Measurements from ENCODE around the gene NFAM1.

Gene NFAM1

DNA sequence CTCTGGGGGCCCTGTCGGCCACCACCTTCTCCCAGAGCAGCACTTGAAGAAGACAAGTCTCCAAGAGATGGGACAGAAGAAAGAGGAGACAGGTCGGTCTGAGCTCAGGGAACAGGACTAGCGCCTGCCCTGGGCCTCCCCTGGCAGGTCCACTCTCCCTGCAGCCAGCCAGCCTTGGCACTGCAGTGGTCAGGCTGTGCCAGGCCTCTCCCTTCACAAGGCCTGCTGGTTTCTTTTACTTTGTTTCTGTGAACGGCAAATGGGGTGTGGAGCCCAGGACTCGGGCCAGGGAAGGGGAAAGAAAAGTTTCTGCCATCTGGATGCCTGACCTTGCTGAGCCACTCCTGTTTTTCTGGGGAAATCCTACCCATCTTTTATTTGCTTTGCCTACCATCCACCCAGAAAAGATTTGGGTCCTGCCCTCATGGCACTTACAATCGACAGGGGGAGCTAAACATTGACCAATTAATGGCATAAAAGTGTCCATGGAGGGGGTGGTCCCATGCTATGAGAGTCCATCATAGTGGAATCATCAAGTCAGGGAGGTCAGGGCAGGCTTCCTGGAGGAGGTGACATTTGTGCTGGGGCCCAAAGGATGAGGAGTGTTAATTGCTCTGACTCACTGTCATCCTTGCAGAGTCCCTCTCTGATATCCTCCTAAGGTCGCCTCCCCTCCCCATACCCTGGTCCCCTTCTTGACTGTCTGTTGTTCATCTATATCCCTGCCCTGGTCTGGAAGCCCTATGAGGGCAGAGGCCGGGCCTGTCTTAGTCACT is 65.2 kb downstream of the NFAM1 start:
- DNase-seq (ENCODE audit: low spot score), result no peak
- Histone ChIP-seq H3K27ac (no peak overlapping the region), H3K4me3 (no peak overlapping the region)
- TF ChIP-seq, protein P1, sequence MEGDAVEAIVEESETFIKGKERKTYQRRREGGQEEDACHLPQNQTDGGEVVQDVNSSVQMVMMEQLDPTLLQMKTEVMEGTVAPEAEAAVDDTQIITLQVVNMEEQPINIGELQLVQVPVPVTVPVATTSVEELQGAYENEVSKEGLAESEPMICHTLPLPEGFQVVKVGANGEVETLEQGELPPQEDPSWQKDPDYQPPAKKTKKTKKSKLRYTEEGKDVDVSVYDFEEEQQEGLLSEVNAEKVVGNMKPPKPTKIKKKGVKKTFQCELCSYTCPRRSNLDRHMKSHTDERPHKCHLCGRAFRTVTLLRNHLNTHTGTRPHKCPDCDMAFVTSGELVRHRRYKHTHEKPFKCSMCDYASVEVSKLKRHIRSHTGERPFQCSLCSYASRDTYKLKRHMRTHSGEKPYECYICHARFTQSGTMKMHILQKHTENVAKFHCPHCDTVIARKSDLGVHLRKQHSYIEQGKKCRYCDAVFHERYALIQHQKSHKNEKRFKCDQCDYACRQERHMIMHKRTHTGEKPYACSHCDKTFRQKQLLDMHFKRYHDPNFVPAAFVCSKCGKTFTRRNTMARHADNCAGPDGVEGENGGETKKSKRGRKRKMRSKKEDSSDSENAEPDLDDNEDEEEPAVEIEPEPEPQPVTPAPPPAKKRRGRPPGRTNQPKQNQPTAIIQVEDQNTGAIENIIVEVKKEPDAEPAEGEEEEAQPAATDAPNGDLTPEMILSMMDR (IDR thresholded peaks at IDR 0.05), result no peak

DNA sequence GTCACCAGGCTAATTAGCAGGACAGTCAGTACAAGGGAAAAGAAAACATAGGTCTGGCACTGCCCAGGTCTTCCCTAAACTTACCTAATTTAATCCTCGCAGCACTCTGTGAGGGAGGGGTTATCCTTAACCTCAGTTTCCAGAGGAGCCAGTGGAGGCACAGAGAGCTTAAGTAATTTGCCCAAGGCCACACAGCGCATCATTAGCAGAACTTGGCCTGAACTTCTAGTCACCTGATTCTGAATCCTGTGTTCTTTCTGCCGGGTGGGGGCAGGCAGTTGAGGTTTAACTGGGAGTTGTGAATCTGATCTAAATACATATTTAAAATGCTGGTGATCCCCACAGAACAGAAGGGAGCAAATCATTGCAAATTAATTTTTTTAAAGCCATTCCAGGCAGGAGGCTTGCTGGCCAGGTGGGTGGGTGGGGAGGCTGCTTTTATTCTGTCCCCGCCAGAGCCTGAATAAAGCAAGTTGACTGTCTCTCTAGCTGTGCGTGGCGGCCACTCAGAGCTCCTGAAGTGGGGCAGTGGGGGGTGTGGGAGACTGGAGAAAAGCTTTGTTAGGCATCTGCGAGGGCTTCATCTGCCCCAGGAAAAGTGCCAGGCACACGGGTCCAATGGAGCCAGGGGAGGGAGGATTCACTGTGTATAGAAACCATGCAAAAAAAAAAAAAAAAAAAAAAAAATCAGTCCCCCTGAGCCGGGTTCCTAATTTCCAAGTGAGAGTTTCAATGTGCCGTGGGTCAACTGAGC is 66.1 kb downstream of the NFAM1 start:
- DNase-seq (ENCODE audit: low spot score), result no peak
- H3K27ac ChIP-seq, result peak overlapping the region in 1 of 2 donors; percentile 47
- TF ChIP-seq, protein P1 (IDR thresholded peaks at IDR 0.05), result no peak
- H3K4me3 ChIP-seq, result no peak overlapping the region

DNA sequence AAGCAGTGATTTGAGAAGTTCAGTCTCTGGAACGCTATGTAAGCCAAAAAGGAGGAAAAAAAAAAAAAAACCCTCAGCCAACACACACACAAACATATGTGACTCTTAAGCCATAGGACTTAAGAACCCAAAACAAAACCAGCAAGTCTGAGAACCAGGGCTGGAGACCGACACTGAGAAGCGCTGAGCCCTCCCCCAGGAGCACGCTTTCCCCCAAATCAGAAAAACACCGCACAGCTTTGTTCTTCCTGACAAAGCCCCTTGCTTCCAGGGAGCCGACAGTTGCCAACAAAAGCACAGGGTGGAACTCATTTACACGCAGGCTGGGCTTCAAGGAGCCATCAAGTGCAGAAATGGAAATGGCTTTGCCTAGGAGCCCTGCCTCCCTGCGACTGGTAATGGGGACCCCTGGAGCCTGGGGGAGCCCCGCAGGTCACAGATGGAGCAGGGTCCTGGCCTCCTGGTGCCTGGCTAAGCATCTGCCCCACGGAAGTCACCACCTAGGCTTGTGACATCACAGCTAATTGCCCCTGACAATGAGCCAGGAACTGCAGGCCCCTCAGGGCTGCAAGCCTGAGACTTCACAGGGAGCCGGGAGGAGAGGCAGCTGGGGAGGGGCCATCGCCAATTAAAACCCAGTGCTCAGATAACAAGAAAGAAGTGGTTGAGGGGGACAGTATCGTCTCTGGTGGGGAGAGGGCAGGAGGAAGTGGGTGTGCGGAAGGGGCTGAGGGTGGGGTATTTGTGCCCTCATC is 66.9 kb downstream of the NFAM1 start:
- DNase-seq (ENCODE audit: low spot score), result no peak
- Histone ChIP-seq H3K4me3 (no peak overlapping the region), H3K27ac (peak overlapping the region in 1 of 2 donors; percentile 47)
- TF ChIP-seq, protein P1 (IDR thresholded peaks at IDR 0.05), result no peak

DNA sequence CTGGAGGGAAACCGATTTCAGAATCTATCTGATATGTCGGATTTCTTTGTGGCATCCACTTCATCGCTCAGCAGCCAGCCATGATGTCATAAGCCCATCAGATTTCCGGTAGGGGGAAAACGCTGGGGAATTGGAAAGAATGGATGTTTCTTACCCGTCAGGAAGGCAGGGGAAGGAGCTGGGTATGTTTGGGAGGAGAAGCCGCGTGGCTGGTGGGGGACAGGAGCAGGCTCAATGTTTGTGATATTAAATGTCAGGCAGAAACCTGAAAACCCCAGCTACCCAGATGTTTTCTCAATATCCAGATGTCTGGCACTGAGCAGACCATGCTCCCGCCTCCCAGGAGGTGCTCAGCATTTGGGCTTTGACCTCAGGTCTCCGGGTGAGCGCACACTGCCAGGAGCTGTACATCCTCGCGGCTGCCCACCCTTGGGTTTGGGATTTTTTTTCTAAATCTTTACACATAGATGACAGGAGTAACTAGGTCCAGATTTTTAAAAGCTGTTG is 67.5 kb downstream of the NFAM1 start:
- TF ChIP-seq, protein P1 (IDR thresholded peaks at IDR 0.05), result no peak
- Histone ChIP-seq H3K4me3 (peak overlapping the region; percentile 35), H3K27ac (peak overlapping the region in 1 of 2 donors; percentile 33)
- no peak for DNase-seq (ENCODE audit: low spot score)

DNA sequence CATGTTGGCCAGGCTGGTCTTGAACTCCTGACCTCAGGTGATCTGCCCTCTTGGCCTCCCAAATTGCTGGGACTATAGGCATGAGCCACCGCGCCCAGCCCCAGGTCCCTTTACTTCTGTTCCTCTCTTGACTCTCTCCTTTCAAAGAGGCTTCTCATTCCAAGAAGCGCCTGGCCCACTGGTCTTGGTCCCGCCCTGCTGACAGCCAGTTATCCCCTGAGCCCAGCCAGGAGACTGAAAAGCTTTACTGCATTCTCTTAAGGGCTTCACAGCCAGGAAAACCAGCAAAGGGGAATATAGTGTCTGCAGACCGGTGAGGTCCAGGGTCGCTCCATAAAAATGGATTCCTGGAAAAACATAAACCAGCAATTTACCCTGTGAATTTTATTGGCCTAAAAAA is 68.3 kb downstream of the NFAM1 start:
- no peak overlapping the region for H3K27ac ChIP-seq
- no peak for DNase-seq (ENCODE audit: low spot score)
- H3K4me3 ChIP-seq, result no peak overlapping the region
- TF ChIP-seq, protein P1 (IDR thresholded peaks at IDR 0.05), result no peak

DNA sequence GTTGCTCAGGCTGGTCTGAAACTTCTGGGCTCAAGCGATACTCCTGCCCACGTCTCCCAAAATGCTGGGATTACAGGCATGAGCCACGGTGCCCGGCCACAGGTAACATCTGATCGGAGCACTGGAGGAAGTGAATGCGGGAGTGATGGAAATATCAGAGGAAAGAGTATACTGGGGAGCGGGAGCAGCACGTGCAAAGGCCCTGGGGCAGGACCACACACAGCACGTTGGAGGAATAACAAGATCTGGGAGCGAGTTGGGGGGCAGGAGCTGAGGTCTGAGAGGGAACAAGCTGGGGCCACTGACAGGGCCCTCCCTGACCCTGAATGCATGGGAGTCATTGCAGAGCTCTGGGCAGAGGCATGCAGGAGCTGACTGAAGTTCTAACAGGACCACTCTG is 70.7 kb downstream of the NFAM1 start:
- Histone ChIP-seq H3K4me3 (no peak overlapping the region), H3K27ac (no peak overlapping the region)
- DNase-seq (ENCODE audit: low spot score), result no peak
- TF ChIP-seq, protein P1 (IDR thresholded peaks at IDR 0.05), result no peak

Measured in coronary artery (tissue), 2 donors.